Suprapubic skin (tissue), 4 donors: ENCODE data around the gene NELL1.

Experiments used
- CTCF ChIP-seq, 2 donors: fragments of 200-600 bp in 1 of 2; fragments of 450-650 bp in 1 of 2; sonication (generic) in 1 of 2; IDR thresholded peaks; one replicate each; pipeline ENCODE4 v1.5.1; 2016 to 2019; ENCODE audit warnings: antibody characterized with exemption in 2 of 2, mild to moderate bottlenecking in 1 of 2, moderate library complexity in 1 of 2
- EP300 ChIP-seq: sonication (generic); formaldehyde crosslinking; IDR thresholded peaks from one replicate; pipeline ENCODE4 v1.6.1; 2017; ENCODE audit warnings: antibody characterized with exemption
- POLR2A ChIP-seq, 2 donors: fragments of 450-650 bp; IDR thresholded peaks; one replicate each; pipeline ENCODE4 v1.6.1; 2017; ENCODE audit warnings: antibody characterized with exemption in 2 of 2, mild to moderate bottlenecking in 2 of 2, moderate library complexity in 2 of 2
- POLR2AphosphoS5 ChIP-seq, 3 donors: sonication (generic); formaldehyde crosslinking; IDR thresholded peaks; one replicate each; pipeline ENCODE4 v1.6.1; 2017; ENCODE audit warnings: antibody characterized with exemption in 3 of 3

GRCh38 chr11:21316591-21316990 is 647.2 kb downstream of the NELL1 start:
- TF ChIP-seq POLR2A (IDR thresholded peaks at IDR 0.05) (no peak), CTCF (IDR thresholded peaks at IDR 0.05) (no peak), POLR2AphosphoS5 (IDR thresholded peaks at IDR 0.05) (no peak), EP300 (no peak)
